ENCODE results near the gene EFHC1.

- no peak for TF ChIP-seq ZNF274 (IDR thresholded peaks at IDR 0.05; ENCODE audit: low read depth, low read length)
- no peak for TF ChIP-seq CTCF (IDR thresholded peaks at IDR 0.05 in 2 of 3, conservative IDR thresholded peaks at IDR 0.05 in 1 of 3; ENCODE audit: borderline replicate concordance in 1 of 3, insufficient read depth in 1 of 3, low read depth in 2 of 3, low read length in 2 of 3)
- no peak for TF ChIP-seq ATF3 (IDR thresholded peaks at IDR 0.05)
These were observed 2.4 kb upstream of the EFHC1 start for GRCh38 chr6:52417675-52418111.

All from HCT116 (cell line).